PC-3 (cell line): ENCODE results near the gene RASL12. TPM values are rescaled to one million over a fixed set of nuclear protein-coding genes. Genes with fewer than 3 reads are reported as not detected.

ENCODE experiments used
- ATAC-seq: fragments of 200-7000 bp; cut with Tn5 transposase; 2 replicates; pipeline ENCODE4 v1.9.1; 2020; ENCODE audit warnings: mild to moderate bottlenecking, moderate library complexity
- BruUV-seq: library from RNA; stranded (reverse); fragments of 400-500 nt; replicated peaks from 2 replicates; lab custom pipeline; 2021; lab: Mats Ljungman, UMichigan
- CTCF ChIA-PET: fragments of 300-600 bp; sonication (Branson Sonifier 250); formaldehyde crosslinking; loops from one replicate; lab custom pipeline; 2022; ENCODE audit warnings: antibody characterized with exemption; lab: Charles Lee
- POLR2A ChIA-PET: fragments of 300-600 bp; sonication (Branson Sonifier 250); formaldehyde crosslinking; loops from one replicate; lab custom pipeline; 2022; ENCODE audit warnings: antibody characterized with exemption; ENCODE audit not compliant: unreplicated experiment; lab: Charles Lee
- DNase-seq: peaks from one replicate; pipeline ENCODE4 v3.0.0-alpha.2; 2015
- H2AFZ ChIP-seq: fragments of 300-600 bp; sonication (generic); 2 replicates; pipeline ENCODE4 v1.6.0; 2016; ENCODE audit warnings: antibody characterized with exemption, low read length
- H3F3A ChIP-seq: fragments of 300-600 bp; sonication (generic); one replicate; pipeline ENCODE4 v1.6.0; 2017; ENCODE audit warnings: antibody characterized with exemption, low read length, control low read depth, mild to moderate bottlenecking; ENCODE audit not compliant: unreplicated experiment
- H3K27ac ChIP-seq: fragments of 300-600 bp; sonication (generic); 2 replicates; pipeline ENCODE4 v1.5.1; 2016; ENCODE audit warnings: mild to moderate bottlenecking, low read length
- H3K27me3 ChIP-seq: fragments of 300-600 bp; sonication (generic); 2 replicates; pipeline ENCODE4 v1.6.1; 2016; ENCODE audit warnings: low read length, mixed read lengths
- H3K36me3 ChIP-seq: fragments of 300-600 bp; sonication (generic); 2 replicates; pipeline ENCODE4 v1.6.1; 2016; ENCODE audit warnings: low read depth, mixed run types, low read length, mixed read lengths
- H3K4me1 ChIP-seq: fragments of 300-600 bp; sonication (generic); 2 replicates; pipeline ENCODE4 v1.5.1; 2016; ENCODE audit warnings: low read length; ENCODE audit not compliant: insufficient read depth
- H3K4me2 ChIP-seq: fragments of 300-600 bp; sonication (generic); 2 replicates; pipeline ENCODE4 v1.6.0; 2016; ENCODE audit warnings: low read length
- H3K4me3 ChIP-seq: fragments of 300-600 bp; sonication (generic); 2 replicates; pipeline ENCODE4 v1.5.1; 2016; ENCODE audit warnings: mild to moderate bottlenecking, low read length, mixed read lengths
- H3K79me2 ChIP-seq: fragments of 300-600 bp; sonication (generic); 2 replicates; pipeline ENCODE4 v1.6.1; 2017; ENCODE audit warnings: low read length, mixed read lengths
- H3K9ac ChIP-seq: fragments of 300-600 bp; sonication (generic); 2 replicates; pipeline ENCODE4 v1.6.0; 2016; ENCODE audit warnings: mild to moderate bottlenecking, low read length
- H3K9me2 ChIP-seq: fragments of 300-600 bp; sonication (generic); replicated peaks from 2 replicates; pipeline ENCODE4 v1.6.1; 2016; ENCODE audit warnings: mixed run types, low read length, mixed read lengths
- H3K9me3 ChIP-seq: fragments of 300-600 bp; sonication (generic); 2 replicates; pipeline ENCODE4 v1.6.1; 2016; ENCODE audit warnings: low read length, mixed read lengths
- H4K20me1 ChIP-seq: fragments of 300-600 bp; sonication (generic); 2 replicates; pipeline ENCODE4 v1.6.1; 2016; ENCODE audit warnings: low read length, mixed read lengths
- EZH2 ChIP-seq: fragments of 300-600 bp; sonication (generic); IDR thresholded peaks from one replicate; pipeline ENCODE4 v1.6.1; 2017; ENCODE audit warnings: antibody characterized with exemption, mild to moderate bottlenecking, low read length; ENCODE audit not compliant: unreplicated experiment
- EZH2phosphoT487 ChIP-seq: fragments of 300-600 bp; sonication (generic); IDR thresholded peaks from 2 replicates; pipeline ENCODE4 v1.6.1; 2018; ENCODE audit warnings: mild to moderate bottlenecking, antibody characterized with exemption, low read length, borderline replicate concordance
- intact Hi-C: fragments of 100-400 bp; cut with micrococcal nuclease; formaldehyde crosslinking; loops from 2 replicates; pipeline ENCODE4 v1.9.0; 2023
- total RNA-seq: library from RNA; depleted of rRNA; stranded (reverse); fragments of >200 nt; gene quantifications from 2 replicates; pipeline ENCODE4 v1.2.3, GENCODE V29; 2014
- TF ChIP-seq, protein P1 (sequence below): fragments of 300-600 bp; sonication (generic); conservative IDR thresholded peaks from 2 replicates; pipeline ENCODE4 v1.5.1; 2017; ENCODE audit warnings: antibody characterized with exemption, low read depth, mild to moderate bottlenecking, low read length

The RASL12 gene
- total RNA-seq, 1 experiment from 2014 or later = not detected

DNA sequence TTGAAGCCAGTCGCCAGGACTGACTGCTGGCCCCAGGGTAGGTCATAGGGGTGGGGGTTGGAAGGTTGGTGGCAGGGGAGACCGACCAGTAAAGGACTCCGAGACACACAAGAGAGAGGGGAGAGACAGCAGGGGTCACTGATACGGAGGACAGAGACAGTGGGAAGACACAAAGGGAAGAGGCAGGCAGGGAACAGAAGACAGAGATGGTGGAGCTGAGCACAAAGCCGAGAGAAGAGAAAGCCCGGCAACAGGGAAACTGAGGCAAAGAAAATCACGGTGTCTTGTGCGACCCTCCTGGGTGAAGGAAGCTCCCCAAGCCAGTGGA lies 510 bp downstream of the RASL12 start:
- Histone ChIP-seq H3K36me3 (no peaks in the 10 kb centered on the region), H3F3A (no peaks in the 10 kb centered on the region), H3K27ac (no peak overlapping the region), H2AFZ (no peak overlapping the region), H3K9me3 (no peaks in the 10 kb centered on the region), H3K27me3 (no peaks in the 10 kb centered on the region), H3K4me1 (no peaks in the 10 kb centered on the region), H3K9me2 (no peaks in the 10 kb centered on the region), H3K79me2 (no peaks in the 10 kb centered on the region), H3K4me3 (no peak overlapping the region), H4K20me1 (no peaks in the 10 kb centered on the region), H3K4me2 (no peak overlapping the region), H3K9ac (no peak overlapping the region)
- POLR2A ChIA-PET = no interaction called here
- BruUV-seq = no TSS peak
- TF ChIP-seq EZH2phosphoT487 = no peak
- TF ChIP-seq, protein P1, sequence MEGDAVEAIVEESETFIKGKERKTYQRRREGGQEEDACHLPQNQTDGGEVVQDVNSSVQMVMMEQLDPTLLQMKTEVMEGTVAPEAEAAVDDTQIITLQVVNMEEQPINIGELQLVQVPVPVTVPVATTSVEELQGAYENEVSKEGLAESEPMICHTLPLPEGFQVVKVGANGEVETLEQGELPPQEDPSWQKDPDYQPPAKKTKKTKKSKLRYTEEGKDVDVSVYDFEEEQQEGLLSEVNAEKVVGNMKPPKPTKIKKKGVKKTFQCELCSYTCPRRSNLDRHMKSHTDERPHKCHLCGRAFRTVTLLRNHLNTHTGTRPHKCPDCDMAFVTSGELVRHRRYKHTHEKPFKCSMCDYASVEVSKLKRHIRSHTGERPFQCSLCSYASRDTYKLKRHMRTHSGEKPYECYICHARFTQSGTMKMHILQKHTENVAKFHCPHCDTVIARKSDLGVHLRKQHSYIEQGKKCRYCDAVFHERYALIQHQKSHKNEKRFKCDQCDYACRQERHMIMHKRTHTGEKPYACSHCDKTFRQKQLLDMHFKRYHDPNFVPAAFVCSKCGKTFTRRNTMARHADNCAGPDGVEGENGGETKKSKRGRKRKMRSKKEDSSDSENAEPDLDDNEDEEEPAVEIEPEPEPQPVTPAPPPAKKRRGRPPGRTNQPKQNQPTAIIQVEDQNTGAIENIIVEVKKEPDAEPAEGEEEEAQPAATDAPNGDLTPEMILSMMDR = no peak
- no peak for TF ChIP-seq EZH2
- intact Hi-C loops = no loop called here
- CTCF ChIA-PET = no interaction called here
- no peak for DNase-seq
- no peak for ATAC-seq

DNA sequence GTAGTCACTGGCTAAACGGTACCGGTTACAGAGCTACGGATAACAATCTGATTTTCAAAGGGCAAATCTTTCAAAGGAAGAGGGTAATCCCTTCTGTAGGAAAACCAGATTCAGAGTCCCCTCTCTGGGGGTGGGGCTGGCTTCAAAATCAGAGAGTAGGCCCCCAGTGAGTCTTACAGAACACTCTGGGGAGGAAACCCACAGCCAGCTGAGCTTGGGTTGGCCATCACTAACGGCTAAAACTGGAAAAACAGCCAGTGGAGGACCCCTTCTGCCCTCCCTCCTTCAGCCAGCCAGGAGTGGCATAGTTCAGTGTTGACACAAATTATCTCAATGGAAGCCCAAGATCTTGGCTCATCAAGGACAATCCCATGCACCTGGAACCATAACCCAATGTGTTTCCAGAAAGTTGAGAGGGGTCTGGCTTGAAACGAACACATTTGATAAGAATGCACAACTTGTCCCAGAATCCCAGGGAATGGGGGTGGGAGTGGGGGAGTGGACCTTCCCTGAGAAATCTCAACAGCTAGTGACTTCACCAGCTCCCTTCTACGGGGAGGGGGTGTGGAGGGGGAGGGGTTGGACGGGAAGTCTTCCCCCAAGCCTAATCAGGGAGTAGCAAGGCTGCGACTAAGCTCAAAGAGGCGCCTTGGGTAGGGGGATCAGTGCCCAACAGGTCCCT lies 1.0 kb downstream of the RASL12 start:
- Histone ChIP-seq H4K20me1 (no peaks in the 10 kb centered on the region), H3K27ac (no peak overlapping the region), H3K4me1 (no peaks in the 10 kb centered on the region), H3K27me3 (no peaks in the 10 kb centered on the region), H3K9me3 (no peaks in the 10 kb centered on the region), H3K4me2 (no peak overlapping the region), H3K79me2 (no peaks in the 10 kb centered on the region), H3K4me3 (no peak overlapping the region), H3F3A (no peaks in the 10 kb centered on the region), H3K9me2 (no peaks in the 10 kb centered on the region), H2AFZ (no peak overlapping the region), H3K36me3 (no peaks in the 10 kb centered on the region), H3K9ac (no peak overlapping the region)
- TF ChIP-seq, protein P1 = no peak
- no peak for TF ChIP-seq EZH2phosphoT487
- no peak for TF ChIP-seq EZH2
- ChIA-PET CTCF (no interaction called here), POLR2A (no interaction called here)
- no peak for DNase-seq
- no peak for ATAC-seq
- intact Hi-C loops = no loop called here
- BruUV-seq = no TSS peak

DNA sequence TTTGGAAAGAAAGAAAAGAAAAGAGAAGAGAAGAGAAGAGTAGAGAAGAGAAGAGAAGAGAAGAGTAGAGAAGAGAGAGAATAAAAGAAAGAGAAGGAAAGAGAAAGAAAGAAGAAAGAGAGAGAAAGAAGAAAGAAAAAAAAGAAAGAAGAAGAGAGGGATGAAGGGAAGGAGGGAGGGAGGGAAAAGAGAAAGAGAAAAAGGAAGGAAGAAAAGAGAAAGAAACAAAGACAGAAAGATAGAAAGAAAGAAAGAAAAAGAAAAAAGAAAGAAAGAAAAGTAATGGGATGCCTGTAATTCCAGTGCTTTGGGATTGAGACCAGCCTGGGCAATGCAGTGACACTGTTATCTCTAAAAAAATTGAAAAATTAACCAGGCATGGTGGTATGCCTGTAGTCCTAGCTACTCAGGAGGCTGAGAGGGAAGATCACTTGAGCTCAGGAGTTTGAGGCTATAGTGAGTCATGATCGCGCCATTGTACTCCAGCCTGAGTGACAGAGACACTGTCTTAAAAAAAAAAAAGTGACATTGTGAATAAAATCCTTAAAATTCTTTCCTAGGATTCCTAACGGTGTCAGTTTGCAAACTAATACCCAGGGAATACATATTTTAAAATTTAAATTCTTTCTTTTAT lies 1.7 kb downstream of the RASL12 start:
- Histone ChIP-seq H3K79me2 (no peaks in the 10 kb centered on the region), H3K27ac (no peak overlapping the region), H3K9me3 (no peaks in the 10 kb centered on the region), H3K4me3 (no peak overlapping the region), H3K9me2 (no peaks in the 10 kb centered on the region), H3K36me3 (no peaks in the 10 kb centered on the region), H3F3A (no peaks in the 10 kb centered on the region), H3K4me1 (no peaks in the 10 kb centered on the region), H4K20me1 (no peaks in the 10 kb centered on the region), H3K4me2 (no peak overlapping the region), H3K27me3 (no peaks in the 10 kb centered on the region), H2AFZ (no peak overlapping the region), H3K9ac (no peak overlapping the region)
- BruUV-seq = no TSS peak
- ATAC-seq (no peak), DNase-seq (no peak)
- ChIA-PET POLR2A (interaction anchor here (0.8 kb wide), 1 partner anchor 18 kb away, joined by 22 read pairs; no protein-coding TSS in a partner anchor), CTCF (no interaction called here)
- TF ChIP-seq EZH2phosphoT487 (no peak), EZH2 (no peak)
- TF ChIP-seq, protein P1 = no peak
- intact Hi-C loops = no loop called here
